SU-DHL-6 (cell line): ENCODE measurements around the gene SLC6A12.

Source experiments
- H2AFZ ChIP-seq: fragments of 200-600 bp; sonication (generic); 2 replicates; pipeline ENCODE4 v1.6.1; 2014; ENCODE audit warnings: low read depth, mild to moderate bottlenecking, moderate library complexity, mixed read lengths, antibody characterized with exemption, low read length; ENCODE audit not compliant: severe bottlenecking
- H3F3A ChIP-seq: fragments of 200-600 bp; shearing (Covaris generic); 2 replicates; pipeline ENCODE4 v1.6.0; 2016; ENCODE audit warnings: antibody characterized with exemption, mild to moderate bottlenecking; ENCODE audit not compliant: insufficient read depth
- H3K27ac ChIP-seq: fragments of 200-600 bp; sonication (generic); 2 replicates; pipeline ENCODE4 v1.5.1; 2016; ENCODE audit warnings: low read depth, mild to moderate bottlenecking, low read length, moderate library complexity, mixed read lengths
- H3K27me3 ChIP-seq: fragments of 200-600 bp; sonication (generic), shearing (Covaris generic); 2 replicates; pipeline ENCODE4 v1.6.0; 2014; ENCODE audit warnings: mild to moderate bottlenecking, low read length
- H3K36me3 ChIP-seq: fragments of 200-600 bp; sonication (generic); 2 replicates; pipeline ENCODE4 v1.6.1; 2014; ENCODE audit warnings: mild to moderate bottlenecking, low read length, mixed read lengths
- H3K4me2 ChIP-seq: fragments of 300-600, 200-600 bp; shearing (Covaris generic), sonication (generic); 2 replicates; pipeline ENCODE4 v1.6.0; 2014; ENCODE audit warnings: low read length, low read depth, mild to moderate bottlenecking; ENCODE audit not compliant: poor library complexity, severe bottlenecking
- H3K4me3 ChIP-seq: fragments of 200-600 bp; sonication (generic); 2 replicates; pipeline ENCODE4 v1.5.1; 2014; ENCODE audit warnings: antibody characterized with exemption, low read length, mild to moderate bottlenecking, mixed read lengths; ENCODE audit not compliant: insufficient read depth, poor library complexity, severe bottlenecking
- H3K79me2 ChIP-seq: fragments of 200-600 bp; sonication (generic); 2 replicates; pipeline ENCODE4 v1.6.1; 2014; ENCODE audit warnings: mild to moderate bottlenecking, low read length, moderate library complexity; ENCODE audit not compliant: insufficient read depth
- H3K9ac ChIP-seq: fragments of 200-600 bp; sonication (generic); 2 replicates; pipeline ENCODE4 v1.7.0; 2014; ENCODE audit warnings: mild to moderate bottlenecking, low read length
- H3K9me2 ChIP-seq: fragments of 200-600 bp; sonication (generic); replicated peaks from 2 replicates; pipeline ENCODE4 v1.6.1; 2014; ENCODE audit warnings: low read length; ENCODE audit not compliant: insufficient read depth
- H3K9me3 ChIP-seq: fragments of 200-600 bp; sonication (generic); 2 replicates; pipeline ENCODE4 v1.6.1; 2014; ENCODE audit warnings: low read length, mixed read lengths; ENCODE audit not compliant: insufficient read depth
- H4K20me1 ChIP-seq: fragments of 200-600 bp; sonication (generic); 2 replicates; pipeline ENCODE4 v1.6.1; 2014; ENCODE audit warnings: low read depth, mild to moderate bottlenecking, antibody characterized with exemption, low read length, moderate library complexity, mixed read lengths
- CTCF ChIP-seq: fragments of 200-600 bp; sonication (generic); IDR thresholded peaks from one replicate; pipeline ENCODE4 v1.5.1; 2017; ENCODE audit warnings: antibody characterized with exemption, mild to moderate bottlenecking, low read length, moderate library complexity; ENCODE audit not compliant: insufficient read depth, poor library complexity, severe bottlenecking
- EZH2phosphoT487 ChIP-seq: fragments of 200-600 bp; sonication (generic), shearing (Covaris generic); conservative IDR thresholded peaks from 2 replicates; pipeline ENCODE4 v1.6.1; 2018; ENCODE audit warnings: mild to moderate bottlenecking, antibody characterized with exemption, low read length, moderate library complexity, mixed read lengths

Gene SLC6A12

GRCh38 chr12:227286-227915 lies 13.4 kb upstream of the SLC6A12 start:
- Histone ChIP-seq H3K79me2 (no peaks in the 10 kb centered on the region), H3K9me2 (no peaks in the 10 kb centered on the region), H4K20me1 (no peaks in the 10 kb centered on the region), H3K27ac (no peak overlapping the region), H3K36me3 (no peaks in the 10 kb centered on the region), H2AFZ (no peak overlapping the region), H3K27me3 (no peaks in the 10 kb centered on the region), H3K9me3 (no peaks in the 10 kb centered on the region), H3K4me3 (no peak overlapping the region), H3K9ac (no peak overlapping the region), H3F3A (no peaks in the 10 kb centered on the region), H3K4me2 (no peak overlapping the region)
- TF ChIP-seq CTCF = no peak
- no peak for TF ChIP-seq EZH2phosphoT487

- Histone ChIP-seq H3K27ac (no peak overlapping the region), H2AFZ (no peak overlapping the region), H3K9ac (no peak overlapping the region), H3K9me2 (no peaks in the 10 kb centered on the region), H3K4me3 (no peak overlapping the region), H3K79me2 (no peaks in the 10 kb centered on the region), H3K4me2 (no peak overlapping the region), H3F3A (no peaks in the 10 kb centered on the region), H3K9me3 (no peaks in the 10 kb centered on the region), H4K20me1 (no peaks in the 10 kb centered on the region), H3K27me3 (no peaks in the 10 kb centered on the region), H3K36me3 (no peaks in the 10 kb centered on the region)
- TF ChIP-seq EZH2phosphoT487 (no peak), CTCF (no peak)
Measured at GRCh38 chr12:226401-226800, 12.4 kb upstream of the SLC6A12 start.

DNA sequence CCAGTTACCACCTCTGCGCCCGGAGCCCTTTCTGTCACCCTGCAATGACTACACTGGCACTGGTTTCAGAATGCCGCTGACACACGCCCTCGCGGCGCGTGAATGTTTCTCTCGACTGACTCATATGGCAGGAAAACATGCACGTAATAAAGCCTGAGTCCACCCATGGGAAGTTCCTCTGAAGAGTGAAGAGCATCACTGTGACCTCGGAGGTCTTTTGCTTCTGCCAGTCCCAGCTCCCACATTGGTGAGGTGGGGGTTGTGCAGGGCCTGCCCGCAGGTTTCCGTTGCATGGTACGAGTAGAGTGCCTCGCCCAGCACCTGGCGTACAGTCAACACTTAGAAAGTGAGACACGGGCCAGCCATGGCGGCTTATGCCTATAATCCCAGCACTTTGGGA lies 11.1 kb upstream of the SLC6A12 start:
- no peaks in the 10 kb centered on the region for H4K20me1 ChIP-seq
- no peak overlapping the region for H3K4me2 ChIP-seq
- no peaks in the 10 kb centered on the region for H3K27me3 ChIP-seq
- no peak overlapping the region for H3K9ac ChIP-seq
- TF ChIP-seq EZH2phosphoT487 = no peak
- no peak for TF ChIP-seq CTCF
- no peaks in the 10 kb centered on the region for H3K79me2 ChIP-seq
- no peaks in the 10 kb centered on the region for H3F3A ChIP-seq
- no peaks in the 10 kb centered on the region for H3K9me2 ChIP-seq
- H3K36me3 ChIP-seq = no peaks in the 10 kb centered on the region
- H3K4me3 ChIP-seq = no peak overlapping the region
- no peak overlapping the region for H2AFZ ChIP-seq
- no peak overlapping the region for H3K27ac ChIP-seq
- no peaks in the 10 kb centered on the region for H3K9me3 ChIP-seq
